ENCODE measurements around the gene CACNA2D2.

DNA sequence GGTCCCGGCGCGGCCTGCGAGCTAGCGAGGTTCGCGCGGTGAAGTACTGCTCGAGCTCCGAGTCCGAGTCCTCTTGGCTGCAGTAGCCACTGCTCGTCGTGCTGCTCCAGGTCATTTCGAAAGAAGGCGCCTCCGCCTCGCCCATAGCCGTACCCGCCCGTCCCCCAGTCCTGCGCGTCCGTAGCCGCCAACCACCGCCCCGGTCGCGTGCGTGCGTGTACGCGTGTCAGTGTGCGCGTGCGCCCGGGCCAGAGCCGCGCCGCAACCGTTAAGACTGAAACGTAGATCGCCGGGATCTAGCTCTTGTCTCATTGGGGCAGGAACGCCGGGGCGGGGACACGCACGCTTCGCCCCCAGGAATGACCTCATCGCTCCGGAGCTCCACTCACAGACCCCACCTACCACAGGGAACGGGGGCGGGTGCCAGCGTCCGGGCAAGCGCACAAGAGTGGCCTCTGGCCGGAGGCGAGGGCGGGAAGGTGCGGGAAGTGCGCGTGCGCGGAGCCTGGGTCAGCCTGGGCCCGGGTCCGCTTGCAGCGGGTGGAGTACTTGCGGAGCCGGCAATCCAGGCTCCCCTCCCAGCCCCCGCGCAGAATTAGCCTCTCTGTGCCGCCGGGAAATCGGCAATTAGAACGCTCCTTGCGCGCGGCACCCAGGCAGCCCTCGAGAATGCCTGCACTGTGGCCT is 166.1 kb downstream of the CACNA2D2 start:
- TF ChIP-seq, protein P1, sequence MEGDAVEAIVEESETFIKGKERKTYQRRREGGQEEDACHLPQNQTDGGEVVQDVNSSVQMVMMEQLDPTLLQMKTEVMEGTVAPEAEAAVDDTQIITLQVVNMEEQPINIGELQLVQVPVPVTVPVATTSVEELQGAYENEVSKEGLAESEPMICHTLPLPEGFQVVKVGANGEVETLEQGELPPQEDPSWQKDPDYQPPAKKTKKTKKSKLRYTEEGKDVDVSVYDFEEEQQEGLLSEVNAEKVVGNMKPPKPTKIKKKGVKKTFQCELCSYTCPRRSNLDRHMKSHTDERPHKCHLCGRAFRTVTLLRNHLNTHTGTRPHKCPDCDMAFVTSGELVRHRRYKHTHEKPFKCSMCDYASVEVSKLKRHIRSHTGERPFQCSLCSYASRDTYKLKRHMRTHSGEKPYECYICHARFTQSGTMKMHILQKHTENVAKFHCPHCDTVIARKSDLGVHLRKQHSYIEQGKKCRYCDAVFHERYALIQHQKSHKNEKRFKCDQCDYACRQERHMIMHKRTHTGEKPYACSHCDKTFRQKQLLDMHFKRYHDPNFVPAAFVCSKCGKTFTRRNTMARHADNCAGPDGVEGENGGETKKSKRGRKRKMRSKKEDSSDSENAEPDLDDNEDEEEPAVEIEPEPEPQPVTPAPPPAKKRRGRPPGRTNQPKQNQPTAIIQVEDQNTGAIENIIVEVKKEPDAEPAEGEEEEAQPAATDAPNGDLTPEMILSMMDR (IDR thresholded peaks at IDR 0.05), result no peak
- peak; percentile 21 for TF ChIP-seq POLR2A (IDR thresholded peaks at IDR 0.05)
